Activated CD8-positive, alpha-beta memory T cell treated with anti-CD3 and anti-CD28 coated beads, Interleukin-2, amount 50 U/mL, for 1 hour (primary cell): Measurements from ENCODE around the gene ING2.
"Not testable (repeated sequence)": the region's sequence is repeated elsewhere in the genome, so short reads cannot be mapped to it uniquely, and the experiment has no call there.

Source experiments
- DNase-seq: peaks from one replicate; pipeline ENCODE4 v3.0.0-alpha.2; 2020; ENCODE audit errors: extremely low read depth

ING2 gene

GRCh38 chr4:183548306-183548705 is 43.4 kb downstream of the ING2 start:
- no peak for DNase-seq

- no peak for DNase-seq
These were observed 45.7 kb downstream of the ING2 start for GRCh38 chr4:183550345-183551093.

GRCh38 chr4:183552274-183553146 is 47.7 kb downstream of the ING2 start:
- DNase-seq, result no peak

- not testable (repeated sequence) for DNase-seq
These were observed 48.3 kb downstream of the ING2 start for GRCh38 chr4:183553147-183553478.

- DNase-seq, result no peak
These were observed 48.9 kb downstream of the ING2 start for GRCh38 chr4:183553601-183554345.

GRCh38 chr4:183554346-183554686 is 49.5 kb downstream of the ING2 start:
- DNase-seq, result no peak

- no peak for DNase-seq
These were observed 50.2 kb downstream of the ING2 start for GRCh38 chr4:183554878-183555585.

GRCh38 chr4:183556947-183557346 is 52.1 kb downstream of the ING2 start:
- no peak for DNase-seq

- DNase-seq, result no peak
These were observed 52.8 kb downstream of the ING2 start for GRCh38 chr4:183557611-183558010.

GRCh38 chr4:183558873-183559272 is 54.0 kb downstream of the ING2 start:
- DNase-seq, result no peak

- DNase-seq, result no peak
These were observed 57.0 kb downstream of the ING2 start for GRCh38 chr4:183561905-183562304.
